Fibroblast of lung (primary cell): ENCODE measurements around the gene CENPP. TPM values are rescaled to one million over a fixed set of nuclear protein-coding genes. Genes with fewer than 3 reads are reported as not detected.

ENCODE experiments used
- DNase-seq, 2 donors: peaks; one replicate each; pipeline versions ENCODE4 v3.0.0 to v3.0.0-alpha.2; 2010; ENCODE audit warnings: low read depth in 2 of 2
- H2AFZ ChIP-seq: 2 replicates; pipeline ENCODE4 v1.5.1; 2012; ENCODE audit warnings: low read length, control low read depth, inconsistent platforms
- H3K27ac ChIP-seq: 2 replicates; pipeline ENCODE4 v1.5.1; 2011; ENCODE audit warnings: low read length, control low read depth; ENCODE audit not compliant: insufficient read depth
- H3K27me3 ChIP-seq: 2 replicates; pipeline ENCODE4 v1.5.1; 2011; ENCODE audit warnings: mild to moderate bottlenecking, low read length; ENCODE audit not compliant: control insufficient read depth, insufficient read depth
- H3K36me3 ChIP-seq: 2 replicates; pipeline ENCODE4 v1.5.1; 2011; ENCODE audit warnings: low read length; ENCODE audit not compliant: control insufficient read depth, insufficient read depth
- H3K4me1 ChIP-seq: 2 replicates; pipeline ENCODE4 v1.5.1; 2011; ENCODE audit warnings: low read length; ENCODE audit not compliant: control insufficient read depth, insufficient read depth; ENCODE audit errors: extremely low read depth
- H3K4me2 ChIP-seq: 2 replicates; pipeline ENCODE4 v1.5.1; 2011; ENCODE audit warnings: low read length, control low read depth; ENCODE audit not compliant: insufficient read depth; ENCODE audit errors: extremely low read depth
- H3K4me3 ChIP-seq, 4 experiments: fragments of 200-600 bp in 1 of 4; sonication (generic) in 1 of 4; replicated peaks in 1 of 4; 2 replicates each; pipeline ENCODE4 v1.5.1; 2011 to 2016; ENCODE audit warnings: low read length in 4 of 4, low read depth in 3 of 4, mild to moderate bottlenecking in 3 of 4, control low read depth in 2 of 4, inconsistent platforms in 1 of 4, mixed read lengths in 1 of 4; ENCODE audit not compliant: insufficient read depth in 1 of 4; ENCODE audit errors: control extremely low read depth in 1 of 4
- H3K79me2 ChIP-seq: 2 replicates; pipeline ENCODE4 v1.5.1; 2012; ENCODE audit warnings: mild to moderate bottlenecking, low read length, inconsistent platforms; ENCODE audit not compliant: control insufficient read depth, insufficient read depth
- H3K9ac ChIP-seq: 2 replicates; pipeline ENCODE4 v1.5.1; 2011; ENCODE audit warnings: mild to moderate bottlenecking, low read length, control low read depth; ENCODE audit not compliant: insufficient read depth
- H3K9me3 ChIP-seq: 2 replicates; pipeline ENCODE4 v1.5.1; 2012; ENCODE audit warnings: low read depth, low read length; ENCODE audit not compliant: control insufficient read depth, insufficient read depth
- H4K20me1 ChIP-seq: 2 replicates; pipeline ENCODE4 v1.5.1; 2011; ENCODE audit warnings: low read length; ENCODE audit not compliant: control insufficient read depth, insufficient read depth; ENCODE audit errors: extremely low read depth
- CTCF ChIP-seq, 2 donors: IDR thresholded peaks in 1 of 2; conservative IDR thresholded peaks in 1 of 2; 1 replicate in 1 of 2; 2 replicates in 1 of 2; pipeline ENCODE4 v1.5.1; 2011 to 2012; ENCODE audit warnings: low read length in 2 of 2, control low read depth in 1 of 2, inconsistent platforms in 1 of 2, low read depth in 1 of 2, mild to moderate bottlenecking in 1 of 2
- EZH2 ChIP-seq: IDR thresholded peaks from 2 replicates; pipeline ENCODE4 v1.5.1; 2012; ENCODE audit warnings: low read length, control low read depth, mild to moderate bottlenecking; ENCODE audit errors: missing control alignments
- polyA minus RNA-seq: library from RNA; depleted of rRNA, polyadenylated mRNA; stranded (reverse); fragments of >200 nt; gene quantifications from 2 replicates; pipeline ENCODE4 v1.2.3, GENCODE V29; 2011; ENCODE audit warnings: low replicate concordance
- polyA plus RNA-seq, 2 donors: library from polyadenylated mRNA; depleted of rRNA in 1 of 2; stranded (reverse) in 1 of 2; unstranded in 1 of 2; fragments of >200 nt; gene quantifications; 2 replicates each; pipeline ENCODE4 v1.2.1, GENCODE V29; 2011 to 2012; ENCODE audit warnings: missing spikeins in 1 of 2
- total RNA-seq: library from RNA; depleted of rRNA; stranded (reverse); fragments of >200 nt; gene quantifications from 2 replicates; pipeline ENCODE4 v1.2.1, GENCODE V29; 2014

CENPP gene
- total RNA-seq (1.0 and 1.7 TPM in 2 replicates), polyA plus RNA-seq (2.4 and 6.9 TPM in 2 replicates), polyA minus RNA-seq (1.6 and 2.7 TPM in 2 replicates)
- 1.6 and 5.5 TPM in 2 replicates for polyA plus RNA-seq (2012)

GRCh38 chr9:92325269-92325990 lies at the start of gene CENPP, which contains the start of gene NOL8:
Gene CENPP (plus strand): TSS chr9:92325953.
Gene NOL8 (minus strand): TSS chr9:92325350. CDS start chr9:92324161, 1,189 bp downstream.
- H3K27ac ChIP-seq = peak within 1 kb of the TSS; percentile 100
- peaks cover 17% of the 10 kb centered on the region for H3K79me2 ChIP-seq
- H3K36me3 ChIP-seq = peaks cover 7% of the 10 kb centered on the region
- peak within 1 kb of the TSS; percentile 100 for H2AFZ ChIP-seq
- no peak for TF ChIP-seq EZH2
- no peak for TF ChIP-seq CTCF (conservative IDR thresholded peaks at IDR 0.05 in 1 of 2, IDR thresholded peaks at IDR 0.05 in 1 of 2; ENCODE audit: low read depth in 1 of 2, low read length in 2 of 2)
- peak; percentile 90 to 93 for DNase-seq
- H3K4me3 ChIP-seq = peak within 1 kb of the TSS; percentile 91 to 98 (median 96)
- no peaks in the 10 kb centered on the region for H3K27me3 ChIP-seq
- peak within 1 kb of the TSS; percentile 98 for H3K4me2 ChIP-seq
- H3K9ac ChIP-seq = peak within 1 kb of the TSS; percentile 100
- peaks cover 7% of the 10 kb centered on the region for H3K4me1 ChIP-seq
- H4K20me1 ChIP-seq = no peaks in the 10 kb centered on the region
- no peaks in the 10 kb centered on the region for H3K9me3 ChIP-seq

GRCh38 chr9:92276331-92277032 lies 49.3 kb upstream of the CENPP start:
- Histone ChIP-seq H3K27ac (no peak overlapping the region), H3K9ac (no peak overlapping the region), H3K79me2 (no peaks in the 10 kb centered on the region), H3K9me3 (no peaks in the 10 kb centered on the region), H4K20me1 (no peaks in the 10 kb centered on the region), H3K4me3 (no peak overlapping the region), H2AFZ (no peak overlapping the region), H3K36me3 (peaks cover 18% of the 10 kb centered on the region), H3K4me1 (peaks cover 4% of the 10 kb centered on the region), H3K27me3 (no peaks in the 10 kb centered on the region), H3K4me2 (no peak overlapping the region)
- DNase-seq = peak in 1 of 2 donors; percentile 16
- TF ChIP-seq CTCF (conservative IDR thresholded peaks at IDR 0.05 in 1 of 2, IDR thresholded peaks at IDR 0.05 in 1 of 2; ENCODE audit: low read depth in 1 of 2, low read length in 2 of 2) = no peak
- no peak for TF ChIP-seq EZH2

GRCh38 chr9:92278110-92278509 lies 47.6 kb upstream of the CENPP start:
- Histone ChIP-seq H3K9ac (no peak overlapping the region), H3K27ac (no peak overlapping the region), H3K27me3 (no peaks in the 10 kb centered on the region), H3K79me2 (peaks cover 2% of the 10 kb centered on the region), H3K4me3 (no peak overlapping the region), H3K9me3 (no peaks in the 10 kb centered on the region), H2AFZ (no peak overlapping the region), H3K36me3 (peaks cover 16% of the 10 kb centered on the region), H3K4me1 (peaks cover 4% of the 10 kb centered on the region), H4K20me1 (no peaks in the 10 kb centered on the region), H3K4me2 (no peak overlapping the region)
- peak in 1 of 2 donors; percentile 65 for DNase-seq
- TF ChIP-seq CTCF (conservative IDR thresholded peaks at IDR 0.05 in 1 of 2, IDR thresholded peaks at IDR 0.05 in 1 of 2; ENCODE audit: low read depth in 1 of 2, low read length in 2 of 2) (no peak), EZH2 (no peak)
